H9 (cell line): ENCODE data around the gene RCN2. TPM values are rescaled to one million over a fixed set of nuclear protein-coding genes. Genes with fewer than 3 reads are reported as not detected.
A peak's percentile ranks its signal among the peaks of the same experiment; 100 is the strongest.

Experiments used
- DNase-seq: peaks from one replicate; pipeline ENCODE4 v3.0.0-alpha.2; 2017
- H2AFZ ChIP-seq: one replicate; pipeline ENCODE4 v1.6.1; 2013; ENCODE audit warnings: mild to moderate bottlenecking, low read length, control low read depth, moderate library complexity
- H2AK5ac ChIP-seq: 2 replicates; pipeline ENCODE4 v1.6.1; 2013; ENCODE audit warnings: low read length, control low read depth, mixed read lengths; ENCODE audit not compliant: insufficient read length
- H2BK120ac ChIP-seq: one replicate; pipeline ENCODE4 v1.6.1; 2013; ENCODE audit warnings: low read depth, mild to moderate bottlenecking, low read length, control low read depth, inconsistent platforms; ENCODE audit not compliant: poor library complexity, severe bottlenecking
- H2BK12ac ChIP-seq: 2 replicates; pipeline ENCODE4 v1.6.1; 2013; ENCODE audit warnings: low read length, control low read depth, mixed read lengths, low read depth; ENCODE audit not compliant: insufficient read length
- H2BK15ac ChIP-seq: 2 replicates; pipeline ENCODE4 v1.6.1; 2013; ENCODE audit warnings: low read depth, low read length, control low read depth
- H2BK20ac ChIP-seq: one replicate; pipeline ENCODE4 v1.6.1; 2013; ENCODE audit warnings: low read depth, mild to moderate bottlenecking, low read length, control low read depth, inconsistent platforms; ENCODE audit not compliant: poor library complexity, severe bottlenecking
- H2BK5ac ChIP-seq: 2 replicates; pipeline ENCODE4 v1.6.1; 2013; ENCODE audit warnings: low read length, control low read depth, mixed read lengths; ENCODE audit not compliant: insufficient read length
- H3K14ac ChIP-seq: 2 replicates; pipeline ENCODE4 v1.6.1; 2013; ENCODE audit warnings: low read length, control low read depth; ENCODE audit not compliant: insufficient read depth
- H3K18ac ChIP-seq: 2 replicates; pipeline ENCODE4 v1.6.1; 2013; ENCODE audit warnings: low read depth, mild to moderate bottlenecking, mixed read lengths, low read length, control low read depth; ENCODE audit not compliant: insufficient read length
- H3K23ac ChIP-seq: 2 replicates; pipeline ENCODE4 v1.6.1; 2013; ENCODE audit warnings: low read length, control low read depth, mixed read lengths, low read depth; ENCODE audit not compliant: insufficient read length
- H3K23me2 ChIP-seq: 2 replicates; pipeline ENCODE4 v1.6.1; 2013; ENCODE audit warnings: low read depth, mild to moderate bottlenecking, mixed read lengths, low read length, control low read depth; ENCODE audit not compliant: insufficient read length, poor library complexity, severe bottlenecking
- H3K27ac ChIP-seq: 2 replicates; pipeline ENCODE4 v1.5.1; 2013; ENCODE audit warnings: low read length, control low read depth, mixed read lengths, low read depth; ENCODE audit not compliant: insufficient read length
- H3K27me3 ChIP-seq: 2 replicates; pipeline ENCODE4 v1.6.1; 2013; ENCODE audit warnings: low read length, control low read depth, inconsistent platforms; ENCODE audit not compliant: insufficient read depth
- H3K4ac ChIP-seq: 2 replicates; pipeline ENCODE4 v1.6.1; 2013; ENCODE audit warnings: low read depth, mild to moderate bottlenecking, control low read depth, inconsistent platforms, low read length, moderate library complexity
- H3K4me1 ChIP-seq: 2 replicates; pipeline ENCODE4 v1.6.1; 2013; ENCODE audit warnings: low read length, control low read depth, inconsistent platforms; ENCODE audit not compliant: insufficient read depth
- H3K4me2 ChIP-seq: 2 replicates; pipeline ENCODE4 v1.6.1; 2013; ENCODE audit warnings: low read length, control low read depth, mixed read lengths; ENCODE audit not compliant: insufficient read length, insufficient read depth
- H3K56ac ChIP-seq: 2 replicates; pipeline ENCODE4 v1.6.1; 2013; ENCODE audit warnings: low read depth, mild to moderate bottlenecking, mixed read lengths, low read length, control low read depth; ENCODE audit not compliant: insufficient read length
- H3K79me1 ChIP-seq: 2 replicates; pipeline ENCODE4 v1.6.1; 2013; ENCODE audit warnings: low read depth, mild to moderate bottlenecking, moderate library complexity, low read length, control low read depth, inconsistent platforms; ENCODE audit not compliant: insufficient read depth, poor library complexity, severe bottlenecking
- H3K79me2 ChIP-seq: 2 replicates; pipeline ENCODE4 v1.6.1; 2013; ENCODE audit warnings: low read length, control low read depth, inconsistent platforms; ENCODE audit not compliant: insufficient read depth
- H3K9ac ChIP-seq: 2 replicates; pipeline ENCODE4 v1.6.1; 2013; ENCODE audit warnings: low read length, control low read depth, mixed read lengths; ENCODE audit not compliant: insufficient read length; ENCODE audit errors: extremely low read depth
- H3K9me3 ChIP-seq: one replicate; pipeline ENCODE4 v1.6.1; 2013; ENCODE audit warnings: low read depth, low read length, inconsistent platforms; ENCODE audit not compliant: control insufficient read depth
- H3T11ph ChIP-seq: one replicate; pipeline ENCODE4 v1.6.1; 2013; ENCODE audit warnings: mild to moderate bottlenecking, low read length, control low read depth, inconsistent platforms
- H4K20me1 ChIP-seq: one replicate; pipeline ENCODE4 v1.6.1; 2013; ENCODE audit not compliant: control insufficient read depth, insufficient read length, insufficient read depth
- H4K5ac ChIP-seq: 2 replicates; pipeline ENCODE4 v1.6.1; 2013; ENCODE audit warnings: low read depth, mild to moderate bottlenecking, mixed read lengths, low read length, control low read depth; ENCODE audit not compliant: insufficient read length
- H4K8ac ChIP-seq: replicated peaks from 2 replicates; pipeline ENCODE4 v1.6.1; 2013; ENCODE audit warnings: low read length, control low read depth, mixed read lengths, low read depth; ENCODE audit not compliant: insufficient read length
- H4K91ac ChIP-seq: 2 replicates; pipeline ENCODE4 v1.6.1; 2013; ENCODE audit warnings: low read depth, mild to moderate bottlenecking, moderate library complexity, mixed read lengths, low read length, control low read depth; ENCODE audit not compliant: insufficient read length
- H3K27ac Mint-ChIP-seq, 3 experiments: 2 replicates in 2 of 3; 3 replicates in 1 of 3; pipeline ENCODE4 v1.8.0; 2020 to 2021; ENCODE audit warnings: mixed read lengths in 3 of 3, mild to moderate bottlenecking in 1 of 3, moderate library complexity in 1 of 3
- H3K27me3 Mint-ChIP-seq: 2 replicates; pipeline ENCODE4 v1.8.0; 2021; ENCODE audit warnings: low read depth, mild to moderate bottlenecking, moderate library complexity, mixed read lengths
- H3K36me3 Mint-ChIP-seq, 3 experiments: 2 replicates in 2 of 3; 3 replicates in 1 of 3; pipeline ENCODE4 v1.8.0; 2020 to 2021; ENCODE audit warnings: low read depth in 3 of 3, mixed read lengths in 3 of 3; ENCODE audit not compliant: insufficient read depth in 1 of 3
- H3K4me1 Mint-ChIP-seq, 2 experiments: 2 replicates each; pipeline ENCODE4 v1.8.0; 2020; ENCODE audit warnings: mixed read lengths in 2 of 2
- H3K4me3 Mint-ChIP-seq, 2 experiments: 2 replicates in 1 of 2; 3 replicates in 1 of 2; pipeline ENCODE4 v1.8.0; 2020 to 2021; ENCODE audit warnings: mild to moderate bottlenecking in 2 of 2, mixed read lengths in 2 of 2, moderate library complexity in 1 of 2
- H3K9me3 Mint-ChIP-seq, 2 experiments: 2 replicates in 1 of 2; 3 replicates in 1 of 2; pipeline ENCODE4 v1.8.0; 2020; ENCODE audit warnings: mild to moderate bottlenecking in 2 of 2, mixed read lengths in 2 of 2, moderate library complexity in 1 of 2
- WGBS: extraction: QIAGEN DNeasy Blood & Tissue Kit; methylation state at CpG from one replicate; pipeline ENCODE4 v1.1.7; 2013; ENCODE audit warnings: missing lambda C conversion rate, low lambda C conversion rate, mixed read lengths; ENCODE audit not compliant: insufficient read length; ENCODE audit errors: extremely low coverage; 5-methylcytosine and 5-hydroxymethylcytosine counted together
- total RNA-seq: library from RNA; stranded (reverse); gene quantifications from 2 replicates; pipeline ENCODE4 v1.2.1, GENCODE V29; 2021
- TF ChIP-seq, protein P1 (sequence below): fragments of 200-600 bp; sonication (generic); conservative IDR thresholded peaks from 3 replicates; pipeline ENCODE4 v1.8.0; 2021; ENCODE audit warnings: antibody characterized with exemption, mild to moderate bottlenecking

Gene RCN2
- total RNA-seq, 1 experiment from 2014 or later = 139 TPM

GRCh38 chr15:76951220-76951619, 19.7 kb downstream of the RCN2 start:
- H3K23me2 ChIP-seq = no peaks in the 10 kb centered on the region
- no peak overlapping the region for H2BK12ac ChIP-seq
- no peaks in the 10 kb centered on the region for H3K9me3 ChIP-seq
- H3K4ac ChIP-seq = no peak overlapping the region
- peaks cover 5% of the 10 kb centered on the region for H3K79me1 ChIP-seq
- no peak overlapping the region for H3K18ac ChIP-seq
- H3K27me3 ChIP-seq = no peaks in the 10 kb centered on the region
- H2AFZ ChIP-seq = no peak overlapping the region
- H4K91ac ChIP-seq = no peak overlapping the region
- Mint-ChIP-seq H3K27ac (0 out of 7 replicates have a peak overlapping the region, but pooled peaks of 1 of the 3 experiments have one; percentile 34), H3K36me3 (peaks cover 12 to 44% (median 36%) of the 10 kb centered on the region in 3 experiments; a peak in 6 of 7 replicates), H3K4me1 (peaks cover 3 to 5% of the 10 kb centered on the region in 2 experiments; a peak in 3 of 4 replicates), H3K27me3 (peaks cover 2% of the 10 kb centered on the region; the same call in 1 of the 2 replicates), H3K9me3 (no peaks in the 10 kb centered on the region), H3K4me3 (no peak overlapping the region)
- H3T11ph ChIP-seq = no peak overlapping the region
- H2BK20ac ChIP-seq = no peak overlapping the region
- H3K79me2 ChIP-seq = no peaks in the 10 kb centered on the region
- no peak overlapping the region for H3K23ac ChIP-seq
- H3K56ac ChIP-seq = no peak overlapping the region
- H3K4me1 ChIP-seq = no peaks in the 10 kb centered on the region
- H2BK5ac ChIP-seq = no peak overlapping the region
- no peak overlapping the region for H3K4me2 ChIP-seq
- no peak overlapping the region for H3K14ac ChIP-seq
- DNase-seq = no peak
- no peak overlapping the region for H3K9ac ChIP-seq
- H2BK15ac ChIP-seq = no peak overlapping the region
- no peak overlapping the region for H2BK120ac ChIP-seq
- no CpG with 5 or more reads among the region's 1 CpG for WGBS
- no peak overlapping the region for H2AK5ac ChIP-seq
- TF ChIP-seq, protein P1, sequence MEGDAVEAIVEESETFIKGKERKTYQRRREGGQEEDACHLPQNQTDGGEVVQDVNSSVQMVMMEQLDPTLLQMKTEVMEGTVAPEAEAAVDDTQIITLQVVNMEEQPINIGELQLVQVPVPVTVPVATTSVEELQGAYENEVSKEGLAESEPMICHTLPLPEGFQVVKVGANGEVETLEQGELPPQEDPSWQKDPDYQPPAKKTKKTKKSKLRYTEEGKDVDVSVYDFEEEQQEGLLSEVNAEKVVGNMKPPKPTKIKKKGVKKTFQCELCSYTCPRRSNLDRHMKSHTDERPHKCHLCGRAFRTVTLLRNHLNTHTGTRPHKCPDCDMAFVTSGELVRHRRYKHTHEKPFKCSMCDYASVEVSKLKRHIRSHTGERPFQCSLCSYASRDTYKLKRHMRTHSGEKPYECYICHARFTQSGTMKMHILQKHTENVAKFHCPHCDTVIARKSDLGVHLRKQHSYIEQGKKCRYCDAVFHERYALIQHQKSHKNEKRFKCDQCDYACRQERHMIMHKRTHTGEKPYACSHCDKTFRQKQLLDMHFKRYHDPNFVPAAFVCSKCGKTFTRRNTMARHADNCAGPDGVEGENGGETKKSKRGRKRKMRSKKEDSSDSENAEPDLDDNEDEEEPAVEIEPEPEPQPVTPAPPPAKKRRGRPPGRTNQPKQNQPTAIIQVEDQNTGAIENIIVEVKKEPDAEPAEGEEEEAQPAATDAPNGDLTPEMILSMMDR = no peak
- no peak overlapping the region for H3K27ac ChIP-seq
- H4K20me1 ChIP-seq = no peaks in the 10 kb centered on the region
- H4K5ac ChIP-seq = no peak overlapping the region
- H4K8ac ChIP-seq = no peak overlapping the region
